Tongue (tissue), 2 donors: ENCODE results near the gene APC2. TPM values are rescaled to one million over a fixed set of nuclear protein-coding genes. Genes with fewer than 3 reads are reported as not detected.
"Not testable (repeated sequence)": the region's sequence is repeated elsewhere in the genome, so short reads cannot be mapped to it uniquely, and the experiment has no call there.

Source experiments
- DNase-seq: peaks from one replicate; pipeline ENCODE4 v3.0.0-alpha.2; 2015
- total RNA-seq: library from RNA; depleted of rRNA; stranded (reverse); fragments of >200 nt; gene quantifications from one replicate; pipeline ENCODE4 v1.2.3, GENCODE V29; 2014

Gene APC2
- total RNA-seq, 1 donor from 2014 or later: 1.5 TPM

- no peak for DNase-seq
These were observed 61.7 kb downstream of the APC2 start for GRCh38 chr19:1511318-1512317.

GRCh38 chr19:1512671-1513498, 63.0 kb downstream of the APC2 start, which contains the start of gene ADAMTSL5:
TSS of gene ADAMTSL5 (minus strand) at chr19:1513019. CDS start at chr19:1510943, 2,076 bp downstream.
- DNase-seq: peak; percentile 69

- peak; percentile 69 for DNase-seq
These were observed 63.8 kb downstream of the APC2 start for GRCh38 chr19:1513499-1514294.

DNA sequence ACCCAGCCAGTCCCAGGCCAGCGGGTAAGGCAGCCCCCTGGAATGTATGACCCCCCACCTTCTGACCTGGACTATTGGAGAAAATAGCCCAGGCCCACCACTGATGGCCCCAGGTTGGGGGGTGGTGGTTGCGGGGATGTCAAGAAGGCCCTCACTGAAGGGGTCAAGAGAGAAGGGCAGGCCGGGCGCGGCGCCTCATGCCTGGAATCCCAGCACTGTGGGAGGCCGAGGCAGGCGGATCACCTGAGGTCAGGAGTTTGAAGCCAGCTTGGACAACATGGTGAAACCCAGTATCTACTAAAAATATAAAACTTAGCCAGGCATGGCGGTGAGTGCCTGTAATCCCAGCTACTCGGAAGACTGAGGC, 64.4 kb downstream of the APC2 start:
- no peak for DNase-seq

- no peak for DNase-seq
These were observed 65.2 kb downstream of the APC2 start for GRCh38 chr19:1514986-1515721.

- no peak for DNase-seq
These were observed 66.5 kb downstream of the APC2 start for GRCh38 chr19:1516395-1516753.

GRCh38 chr19:1518471-1518870, 68.5 kb downstream of the APC2 start:
- no peak for DNase-seq

DNA sequence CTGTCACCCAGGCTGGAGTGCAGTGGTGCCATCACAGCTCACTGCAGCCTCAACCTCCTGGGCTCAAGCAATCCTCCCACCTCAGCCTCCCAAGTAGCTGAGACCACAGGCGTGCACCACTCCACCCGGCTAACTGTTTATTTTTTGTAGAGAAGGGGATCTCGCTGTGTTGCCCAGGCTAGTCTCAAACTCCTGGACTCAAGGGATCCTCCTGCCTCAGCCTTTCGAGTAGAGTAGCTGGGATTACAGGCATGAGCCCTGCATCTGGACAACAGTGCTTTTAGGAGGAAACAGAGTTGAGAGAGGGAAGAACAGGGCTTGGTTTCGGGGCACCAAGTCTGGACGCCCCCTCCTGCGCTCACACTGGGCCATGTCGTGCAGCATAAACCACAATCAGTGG, 69.9 kb downstream of the APC2 start:
- not testable (repeated sequence) for DNase-seq

DNA sequence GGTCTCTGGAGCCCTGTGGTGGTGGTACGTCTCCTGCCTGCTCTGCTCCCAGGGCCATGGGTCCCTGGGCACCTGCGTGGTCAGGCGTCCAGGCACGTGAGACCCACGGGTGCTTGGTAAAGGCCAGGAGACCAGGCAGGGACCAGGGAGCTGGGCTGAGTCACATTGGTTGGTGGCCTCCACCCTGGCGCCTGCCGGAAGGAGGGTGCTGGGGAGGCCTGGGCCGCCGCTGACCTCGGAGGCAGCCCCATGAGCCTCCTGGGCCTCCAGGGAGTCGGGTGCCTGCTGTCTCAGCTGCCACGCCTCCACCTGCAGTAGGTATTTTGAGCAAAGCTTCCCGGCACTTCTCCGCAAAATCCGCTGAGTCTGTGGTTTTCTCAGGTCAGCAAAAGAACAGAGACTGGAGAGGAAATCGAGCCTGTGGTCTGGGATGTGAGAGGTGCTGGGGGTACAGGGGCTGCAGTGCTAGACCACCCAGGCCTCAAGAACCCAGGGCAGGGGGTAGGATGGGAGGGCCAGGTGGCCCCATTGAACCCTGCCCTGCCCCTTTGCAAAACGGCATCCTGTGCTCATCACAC, 70.4 kb downstream of the APC2 start:
- no peak for DNase-seq

DNA sequence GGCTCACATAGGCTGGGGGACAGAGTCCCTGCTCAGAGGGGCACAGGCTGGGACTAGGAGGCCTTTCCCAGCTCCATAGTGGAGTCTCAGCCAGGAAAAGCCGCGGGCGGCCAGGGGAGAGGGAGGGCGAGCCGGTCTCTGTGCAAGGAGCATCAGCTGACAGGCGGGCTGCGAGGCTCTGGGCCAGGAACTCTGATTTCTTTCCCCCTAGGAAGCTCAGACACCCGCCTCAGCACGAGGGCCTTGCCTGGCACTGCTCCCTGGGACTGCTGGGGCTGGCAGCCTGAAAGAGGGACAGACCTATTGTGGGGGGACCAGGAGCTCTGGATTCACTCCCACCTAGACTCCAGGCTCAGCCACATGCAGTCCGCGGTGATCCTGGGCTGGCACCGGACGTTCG, 71.7 kb downstream of the APC2 start:
- no peak for DNase-seq

DNA sequence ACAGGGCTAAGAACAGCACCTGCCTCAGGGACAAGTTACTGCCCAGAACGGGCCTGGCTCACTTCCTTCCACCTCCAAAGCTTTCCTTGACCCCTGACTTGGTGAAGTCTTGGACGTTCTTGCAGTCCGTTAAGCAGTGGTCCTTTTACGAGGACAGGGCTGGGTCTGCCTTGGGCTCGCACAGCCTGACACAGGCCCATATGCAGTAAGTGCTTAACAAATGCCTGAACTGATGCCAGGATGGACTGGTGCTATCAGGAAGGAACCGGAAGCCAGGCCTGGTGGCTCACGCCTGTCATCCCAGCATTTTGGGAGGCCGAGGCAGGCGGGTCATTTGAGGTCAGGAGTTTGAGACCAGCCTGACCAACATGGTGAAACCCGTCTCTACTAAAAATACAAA, 72.1 kb downstream of the APC2 start:
- DNase-seq: no peak

GRCh38 chr19:1522838-1523237, 72.9 kb downstream of the APC2 start:
- DNase-seq: no peak

Other genes with a start within 250 kb of the APC2 start
- gene STK11, start 244.3 kb upstream of the APC2 start, total RNA-seq: 64.9 TPM
- gene CBARP, start 212.1 kb upstream of the APC2 start, total RNA-seq: 1.1 TPM
- gene ATP5F1D, start 208.4 kb upstream of the APC2 start, total RNA-seq: 67.2 TPM
- 26.7 TPM for gene MIDN, start 201.5 kb upstream of the APC2 start, total RNA-seq
- 434 TPM for gene CIRBP, start 180.8 kb upstream of the APC2 start, total RNA-seq
- 3.9 TPM for gene FAM174C, start 174.6 kb upstream of the APC2 start, total RNA-seq
- not detected for gene EFNA2, start 164.2 kb upstream of the APC2 start, total RNA-seq
- gene NDUFS7, start 66.2 kb upstream of the APC2 start, total RNA-seq: 90.7 TPM
- 102 TPM for gene GAMT, start 48.6 kb upstream of the APC2 start, total RNA-seq
- gene DAZAP1, start 42.5 kb upstream of the APC2 start, total RNA-seq: 55.9 TPM
- 585 TPM for gene RPS15, start 11.7 kb upstream of the APC2 start, total RNA-seq
- 14.6 TPM for gene C19orf25, start 29.1 kb downstream of the APC2 start, total RNA-seq
- 1.0 TPM for gene PCSK4, start 40.2 kb downstream of the APC2 start, total RNA-seq
- gene REEP6, start 41.1 kb downstream of the APC2 start, total RNA-seq: 4.2 TPM
- gene ADAMTSL5, start 62.9 kb downstream of the APC2 start, total RNA-seq: 9.0 TPM
- gene PLK5, start 74.0 kb downstream of the APC2 start, total RNA-seq: 0.51 TPM
- gene MEX3D, start 118.2 kb downstream of the APC2 start, total RNA-seq: 27.3 TPM
- 88.9 TPM for gene MBD3, start 142.7 kb downstream of the APC2 start, total RNA-seq
- gene UQCR11, start 155.3 kb downstream of the APC2 start, total RNA-seq: 49.0 TPM
- gene TCF3, start 202.5 kb downstream of the APC2 start, total RNA-seq: 85.2 TPM